MM.1S (cell line): ENCODE results near the gene ARF1.
A peak's percentile ranks its signal among the peaks of the same experiment; 100 is the strongest.

Source experiments
- DNase-seq: peaks from one replicate; pipeline ENCODE4 v3.0.0-alpha.2; 2015
- H2AFZ ChIP-seq: fragments of 300-600 bp; sonication (generic); 2 replicates; pipeline ENCODE4 v1.6.0; 2016; ENCODE audit warnings: antibody characterized with exemption, low read length
- H3F3A ChIP-seq: fragments of 300-600 bp; sonication (generic); 2 replicates; pipeline ENCODE4 v1.6.1; 2016; ENCODE audit warnings: mild to moderate bottlenecking, antibody characterized with exemption, low read length, moderate library complexity, mixed read lengths; ENCODE audit not compliant: insufficient read depth
- H3K27ac ChIP-seq: fragments of 300-600 bp; sonication (generic); 2 replicates; pipeline ENCODE4 v1.5.1; 2016; ENCODE audit warnings: mild to moderate bottlenecking, low read length
- H3K27me3 ChIP-seq: fragments of 300-600 bp; sonication (generic); replicated peaks from 2 replicates; pipeline ENCODE4 v1.6.0; 2016; ENCODE audit warnings: low read length; ENCODE audit not compliant: insufficient read depth
- H3K36me3 ChIP-seq: fragments of 300-600 bp; sonication (generic); replicated peaks from 2 replicates; pipeline ENCODE4 v1.6.1; 2016; ENCODE audit warnings: mild to moderate bottlenecking, low read length, mixed read lengths; ENCODE audit not compliant: insufficient read depth
- H3K4me1 ChIP-seq: fragments of 300-600 bp; sonication (generic); 2 replicates; pipeline ENCODE4 v1.6.1; 2016; ENCODE audit warnings: low read length, mixed read lengths
- H3K4me2 ChIP-seq: fragments of 300-600 bp; sonication (generic); 2 replicates; pipeline ENCODE4 v1.6.0; 2016; ENCODE audit warnings: low read depth, low read length
- H3K4me3 ChIP-seq: fragments of 300-600 bp; sonication (generic); 2 replicates; pipeline ENCODE4 v1.5.1; 2016; ENCODE audit warnings: low read length, mixed read lengths
- H3K79me2 ChIP-seq: fragments of 300-600 bp; sonication (generic); 2 replicates; pipeline ENCODE4 v1.6.1; 2016; ENCODE audit warnings: mixed run types, low read length, mixed read lengths
- H3K9ac ChIP-seq: fragments of 300-600 bp; sonication (generic); 2 replicates; pipeline ENCODE4 v1.6.1; 2016; ENCODE audit warnings: low read length, mixed read lengths
- H3K9me2 ChIP-seq: fragments of 300-600 bp; sonication (generic); replicated peaks from 2 replicates; pipeline ENCODE4 v1.6.1; 2016; ENCODE audit warnings: mild to moderate bottlenecking, low read length, mixed read lengths; ENCODE audit not compliant: insufficient read depth
- H3K9me3 ChIP-seq: fragments of 300-600 bp; sonication (generic); replicated peaks from 2 replicates; pipeline ENCODE4 v1.6.1; 2016; ENCODE audit warnings: mild to moderate bottlenecking, low read length, mixed read lengths; ENCODE audit not compliant: insufficient read depth
- H4K20me1 ChIP-seq: fragments of 300-600 bp; sonication (generic); 2 replicates; pipeline ENCODE4 v1.6.1; 2016; ENCODE audit warnings: mild to moderate bottlenecking, low read length, moderate library complexity, mixed read lengths; ENCODE audit not compliant: insufficient read depth
- EZH2 ChIP-seq: fragments of 300-600 bp; sonication (generic); optimal IDR thresholded peaks from 2 replicates; pipeline ENCODE3; 2017; ENCODE audit warnings: low read depth, mild to moderate bottlenecking, antibody characterized with exemption, low read length, mixed read lengths
- EZH2phosphoT487 ChIP-seq: fragments of 300-600 bp; sonication (generic); IDR thresholded peaks from 2 replicates; pipeline ENCODE4 v1.6.1; 2018; ENCODE audit warnings: antibody characterized with exemption, low read length
- TF ChIP-seq, protein P1 (sequence below): fragments of 300-600 bp; sonication (generic); IDR thresholded peaks from 2 replicates; pipeline ENCODE4 v1.5.1; 2016; ENCODE audit warnings: antibody characterized with exemption, low read length, mixed read lengths

The ARF1 gene

DNA sequence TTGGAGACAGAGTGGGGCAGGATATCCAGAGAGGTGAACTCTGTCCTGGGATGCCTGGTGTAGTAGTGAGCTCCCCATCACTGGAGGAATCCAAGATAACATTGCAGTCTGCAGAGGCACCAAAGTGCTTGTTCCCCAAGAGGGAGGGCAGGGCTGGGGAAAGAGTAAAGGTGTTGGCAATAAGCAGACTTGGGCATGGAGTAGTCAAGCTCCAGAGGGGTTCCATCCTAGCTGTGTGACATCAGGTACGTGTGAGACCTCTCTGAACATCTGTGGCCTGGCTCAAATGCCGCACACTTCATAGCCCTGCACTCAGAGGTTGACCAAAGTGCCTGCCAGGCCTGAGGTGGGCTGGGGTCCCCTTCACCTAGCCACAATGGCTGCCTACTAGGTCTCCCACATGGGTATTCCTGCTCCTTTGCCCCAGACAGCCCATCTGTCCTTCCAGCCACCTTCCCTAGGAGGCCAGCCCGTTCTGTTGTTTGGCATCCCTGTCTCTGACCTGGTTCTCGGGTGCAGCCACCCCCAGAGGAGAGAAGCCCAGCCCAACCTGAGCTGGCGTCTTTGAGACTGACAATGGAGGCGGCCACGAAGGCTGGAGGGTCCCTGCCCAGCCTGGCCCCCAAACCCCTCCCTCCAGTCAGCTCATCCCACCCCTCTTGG lies 2.8 kb upstream of the ARF1 start:
- no peaks in the 10 kb centered on the region for H3K9me3 ChIP-seq
- H3K27me3 ChIP-seq = no peaks in the 10 kb centered on the region
- no peak overlapping the region for H3K27ac ChIP-seq
- H4K20me1 ChIP-seq = peaks cover 9% of the 10 kb centered on the region
- no peak overlapping the region for H2AFZ ChIP-seq
- no peak for DNase-seq
- no peaks in the 10 kb centered on the region for H3K9me2 ChIP-seq
- peaks cover 55% of the 10 kb centered on the region for H3K79me2 ChIP-seq
- peaks cover 18% of the 10 kb centered on the region for H3F3A ChIP-seq
- TF ChIP-seq, protein P1, sequence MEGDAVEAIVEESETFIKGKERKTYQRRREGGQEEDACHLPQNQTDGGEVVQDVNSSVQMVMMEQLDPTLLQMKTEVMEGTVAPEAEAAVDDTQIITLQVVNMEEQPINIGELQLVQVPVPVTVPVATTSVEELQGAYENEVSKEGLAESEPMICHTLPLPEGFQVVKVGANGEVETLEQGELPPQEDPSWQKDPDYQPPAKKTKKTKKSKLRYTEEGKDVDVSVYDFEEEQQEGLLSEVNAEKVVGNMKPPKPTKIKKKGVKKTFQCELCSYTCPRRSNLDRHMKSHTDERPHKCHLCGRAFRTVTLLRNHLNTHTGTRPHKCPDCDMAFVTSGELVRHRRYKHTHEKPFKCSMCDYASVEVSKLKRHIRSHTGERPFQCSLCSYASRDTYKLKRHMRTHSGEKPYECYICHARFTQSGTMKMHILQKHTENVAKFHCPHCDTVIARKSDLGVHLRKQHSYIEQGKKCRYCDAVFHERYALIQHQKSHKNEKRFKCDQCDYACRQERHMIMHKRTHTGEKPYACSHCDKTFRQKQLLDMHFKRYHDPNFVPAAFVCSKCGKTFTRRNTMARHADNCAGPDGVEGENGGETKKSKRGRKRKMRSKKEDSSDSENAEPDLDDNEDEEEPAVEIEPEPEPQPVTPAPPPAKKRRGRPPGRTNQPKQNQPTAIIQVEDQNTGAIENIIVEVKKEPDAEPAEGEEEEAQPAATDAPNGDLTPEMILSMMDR = no peak
- TF ChIP-seq EZH2 (no peak), EZH2phosphoT487 (no peak)
- no peak overlapping the region for H3K9ac ChIP-seq
- H3K4me2 ChIP-seq = no peak overlapping the region
- no peak overlapping the region for H3K4me3 ChIP-seq
- H3K4me1 ChIP-seq = peaks cover 13% of the 10 kb centered on the region
- H3K36me3 ChIP-seq = no peaks in the 10 kb centered on the region

DNA sequence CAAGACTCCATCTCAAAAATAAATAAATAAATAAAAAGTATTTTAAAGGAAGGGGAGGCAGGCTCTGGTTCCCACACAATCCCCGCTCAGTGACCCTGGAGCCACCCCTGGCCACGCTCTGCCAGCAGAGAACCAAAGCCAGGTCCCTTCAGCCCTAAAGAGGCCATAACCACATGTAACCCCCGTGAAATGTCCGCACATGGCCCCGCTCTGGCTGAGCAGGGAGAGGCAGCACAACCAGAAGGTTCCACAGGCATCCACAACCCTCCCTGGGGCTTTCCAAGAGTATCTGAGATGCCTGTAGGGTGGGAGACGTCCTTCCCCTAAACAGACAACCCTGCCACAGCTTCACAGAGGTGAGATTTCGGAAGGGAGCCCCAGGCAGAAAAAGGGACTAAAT lies 1.4 kb upstream of the ARF1 start:
- H3K36me3 ChIP-seq = no peaks in the 10 kb centered on the region
- H3K27ac ChIP-seq = no peak overlapping the region
- H3K9me3 ChIP-seq = no peaks in the 10 kb centered on the region
- peak overlapping the region; percentile 99 for H3K4me2 ChIP-seq
- no peak overlapping the region for H2AFZ ChIP-seq
- H3K9me2 ChIP-seq = no peaks in the 10 kb centered on the region
- TF ChIP-seq, protein P1 = no peak
- TF ChIP-seq EZH2phosphoT487 (no peak), EZH2 (no peak)
- peaks cover 23% of the 10 kb centered on the region for H4K20me1 ChIP-seq
- peaks cover 32% of the 10 kb centered on the region for H3F3A ChIP-seq
- H3K4me3 ChIP-seq = peak overlapping the region; percentile 92
- peak overlapping the region; percentile 100 for H3K9ac ChIP-seq
- H3K4me1 ChIP-seq = peaks cover 27% of the 10 kb centered on the region
- no peak for DNase-seq
- H3K27me3 ChIP-seq = no peaks in the 10 kb centered on the region
- peaks cover 69% of the 10 kb centered on the region for H3K79me2 ChIP-seq

DNA sequence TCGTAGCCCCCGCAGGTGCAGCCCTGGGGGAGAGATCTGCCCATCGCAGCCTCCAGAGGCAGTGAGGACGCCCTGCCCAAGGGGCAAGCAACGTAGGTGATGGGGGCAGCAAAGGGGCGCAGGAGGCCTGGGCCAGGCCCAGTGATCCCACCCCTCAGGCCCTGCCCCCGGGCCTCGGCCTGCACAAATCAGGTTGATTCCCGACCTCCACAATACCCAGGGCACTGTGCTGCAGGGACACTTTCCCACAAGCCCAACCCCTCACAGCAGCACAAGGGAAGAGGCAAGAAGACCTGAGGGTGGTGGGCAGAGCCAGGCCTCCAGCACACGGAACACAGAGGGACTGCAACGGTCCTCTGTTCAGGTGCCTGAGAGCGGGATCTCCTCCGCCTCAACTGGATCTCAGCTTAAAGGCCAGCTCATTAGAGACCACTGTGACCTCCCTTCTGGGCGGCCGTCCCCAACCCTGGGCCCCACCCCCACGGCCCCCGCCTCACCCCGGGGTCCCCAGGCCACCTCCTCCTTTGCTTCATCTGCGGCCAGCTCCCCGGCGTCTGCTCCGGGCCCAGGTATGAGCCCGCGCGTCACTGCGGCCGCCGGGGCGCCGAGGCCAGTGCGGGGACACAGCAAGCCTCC lies 812 bp upstream of the ARF1 start:
- Histone ChIP-seq H3K4me1 (peaks cover 32% of the 10 kb centered on the region), H3K36me3 (no peaks in the 10 kb centered on the region)

More for the DNA sequence above, 812 bp upstream of the ARF1 start:
- Histone ChIP-seq H4K20me1 (peaks cover 28% of the 10 kb centered on the region), H3K79me2 (peaks cover 75% of the 10 kb centered on the region), H3F3A (peaks cover 36% of the 10 kb centered on the region), H3K4me2 (peak overlapping the region; percentile 99), H3K4me3 (peak overlapping the region; percentile 92), H3K27ac (peak overlapping the region; percentile 54), H3K9me3 (no peaks in the 10 kb centered on the region), H3K27me3 (no peaks in the 10 kb centered on the region), H3K9ac (peak overlapping the region; percentile 100), H3K9me2 (no peaks in the 10 kb centered on the region), H2AFZ (peak overlapping the region; percentile 82)
- DNase-seq = peak; percentile 42
- TF ChIP-seq EZH2phosphoT487 (no peak), EZH2 (no peak)
- TF ChIP-seq, protein P1 = no peak
